ENCODE results near the gene KIF3A.

DNA sequence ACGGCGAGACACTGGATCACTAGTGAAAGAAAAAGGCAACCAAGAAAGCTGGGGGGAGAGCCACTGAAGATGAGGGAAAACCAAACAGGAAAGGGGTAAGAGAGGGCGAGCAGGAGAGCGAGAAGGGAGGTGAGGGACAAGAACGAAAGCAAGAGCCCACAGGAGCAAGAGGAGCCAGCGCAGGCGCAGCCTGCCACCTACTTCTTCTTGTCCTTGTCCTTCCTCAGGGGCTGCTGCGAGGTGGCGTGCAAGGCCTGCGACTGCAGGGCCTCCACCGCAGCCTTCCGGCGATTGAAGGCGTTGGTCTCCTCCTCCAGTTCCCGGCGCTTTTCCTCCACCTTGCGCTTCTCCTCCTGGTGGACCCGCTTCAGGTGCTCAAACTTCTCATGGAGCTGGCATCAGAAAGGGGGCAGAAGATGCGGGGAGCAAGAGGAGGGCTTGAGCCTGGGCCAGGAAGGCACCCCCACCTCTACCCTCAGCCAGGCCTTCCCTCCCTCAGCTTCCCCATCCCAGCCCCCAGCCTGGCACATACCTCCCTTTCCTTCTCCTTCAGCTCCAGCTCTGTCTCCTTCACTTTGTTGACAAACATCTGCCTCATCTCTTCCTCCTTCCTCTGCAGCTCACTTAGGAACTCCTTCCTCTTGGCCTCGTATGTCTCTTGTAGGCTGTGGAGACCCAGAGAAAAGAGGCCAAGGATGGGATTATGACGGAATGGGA is 23.4 kb upstream of the KIF3A start:
- TF ChIP-seq, protein P1, sequence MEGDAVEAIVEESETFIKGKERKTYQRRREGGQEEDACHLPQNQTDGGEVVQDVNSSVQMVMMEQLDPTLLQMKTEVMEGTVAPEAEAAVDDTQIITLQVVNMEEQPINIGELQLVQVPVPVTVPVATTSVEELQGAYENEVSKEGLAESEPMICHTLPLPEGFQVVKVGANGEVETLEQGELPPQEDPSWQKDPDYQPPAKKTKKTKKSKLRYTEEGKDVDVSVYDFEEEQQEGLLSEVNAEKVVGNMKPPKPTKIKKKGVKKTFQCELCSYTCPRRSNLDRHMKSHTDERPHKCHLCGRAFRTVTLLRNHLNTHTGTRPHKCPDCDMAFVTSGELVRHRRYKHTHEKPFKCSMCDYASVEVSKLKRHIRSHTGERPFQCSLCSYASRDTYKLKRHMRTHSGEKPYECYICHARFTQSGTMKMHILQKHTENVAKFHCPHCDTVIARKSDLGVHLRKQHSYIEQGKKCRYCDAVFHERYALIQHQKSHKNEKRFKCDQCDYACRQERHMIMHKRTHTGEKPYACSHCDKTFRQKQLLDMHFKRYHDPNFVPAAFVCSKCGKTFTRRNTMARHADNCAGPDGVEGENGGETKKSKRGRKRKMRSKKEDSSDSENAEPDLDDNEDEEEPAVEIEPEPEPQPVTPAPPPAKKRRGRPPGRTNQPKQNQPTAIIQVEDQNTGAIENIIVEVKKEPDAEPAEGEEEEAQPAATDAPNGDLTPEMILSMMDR (IDR thresholded peaks at IDR 0.05): no peak
- TF ChIP-seq POLR2A (IDR thresholded peaks at IDR 0.05): no peak

Data from testis (tissue), 2 donors.